ENCODE data around the gene ANXA1. TPM values are rescaled to one million over a fixed set of nuclear protein-coding genes. Genes with fewer than 3 reads are reported as not detected.

ANXA1 gene
- total RNA-seq, 1 donor from 2014 or later = 90.8 TPM

DNA sequence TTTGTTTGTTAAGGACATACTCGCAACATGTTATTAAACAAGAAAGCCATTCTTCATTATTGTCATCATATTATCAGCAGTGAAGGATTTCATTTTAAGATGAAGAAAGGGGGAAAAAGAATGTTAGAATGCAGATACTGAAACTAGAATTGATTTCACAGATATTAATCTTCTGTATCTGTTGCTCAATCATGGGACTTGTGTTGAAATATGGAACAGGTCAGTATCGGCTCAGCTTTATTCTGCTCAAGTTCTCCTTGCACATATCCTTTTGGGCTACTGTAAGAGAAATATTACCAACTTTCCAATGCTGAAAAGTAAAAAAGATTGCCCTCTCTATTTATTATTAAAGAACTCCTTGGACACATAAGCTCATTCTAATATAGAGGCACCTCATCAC is 13.8 kb upstream of the ANXA1 start:
- Histone ChIP-seq H3K27me3 (ENCODE audit: control insufficient read depth in 3 of 3, insufficient read depth in 3 of 3, low read length in 3 of 3) (no peaks in the 10 kb centered on the region), H3K27ac (ENCODE audit: low read depth, low read length) (no peak overlapping the region), H3K9ac (ENCODE audit: low read depth in 1 of 3, low read length in 3 of 3) (no peak overlapping the region), H3K36me3 (ENCODE audit: control insufficient read depth in 3 of 3, insufficient read depth in 3 of 3, low read length in 3 of 3) (no peaks in the 10 kb centered on the region), H3K9me3 (ENCODE audit: control insufficient read depth in 3 of 3, low read length in 3 of 3) (no peaks in the 10 kb centered on the region), H3K4me3 (ENCODE audit: low read length in 3 of 3) (no peak overlapping the region), H3K4me1 (ENCODE audit: control insufficient read depth in 3 of 3, insufficient read depth in 3 of 3, low read length in 3 of 3) (peaks cover 2 to 7% (median 5%) of the 10 kb centered on the region in 3 donors)

- Histone ChIP-seq H3K36me3 (ENCODE audit: control insufficient read depth in 3 of 3, insufficient read depth in 3 of 3, low read length in 3 of 3) (no peaks in the 10 kb centered on the region), H3K9ac (ENCODE audit: low read depth in 1 of 3, low read length in 3 of 3) (no peak overlapping the region), H3K9me3 (ENCODE audit: control insufficient read depth in 3 of 3, low read length in 3 of 3) (no peaks in the 10 kb centered on the region), H3K4me3 (ENCODE audit: low read length in 3 of 3) (no peak overlapping the region), H3K4me1 (ENCODE audit: control insufficient read depth in 3 of 3, insufficient read depth in 3 of 3, low read length in 3 of 3) (peaks cover 2 to 5% (median 5%) of the 10 kb centered on the region in 3 donors), H3K27ac (ENCODE audit: low read depth, low read length) (no peak overlapping the region), H3K27me3 (ENCODE audit: control insufficient read depth in 3 of 3, insufficient read depth in 3 of 3, low read length in 3 of 3) (no peaks in the 10 kb centered on the region)
Measured at GRCh38 chr9:73138516-73138915, 13.1 kb upstream of the ANXA1 start.

- Histone ChIP-seq H3K4me1 (ENCODE audit: control insufficient read depth in 3 of 3, insufficient read depth in 3 of 3, low read length in 3 of 3) (peaks cover 2 to 9% (median 5%) of the 10 kb centered on the region in 3 donors), H3K27me3 (ENCODE audit: control insufficient read depth in 3 of 3, insufficient read depth in 3 of 3, low read length in 3 of 3) (no peaks in the 10 kb centered on the region), H3K27ac (ENCODE audit: low read depth, low read length) (no peak overlapping the region), H3K9ac (ENCODE audit: low read depth in 1 of 3, low read length in 3 of 3) (no peak overlapping the region), H3K36me3 (ENCODE audit: control insufficient read depth in 3 of 3, insufficient read depth in 3 of 3, low read length in 3 of 3) (no peaks in the 10 kb centered on the region), H3K9me3 (ENCODE audit: control insufficient read depth in 3 of 3, low read length in 3 of 3) (no peaks in the 10 kb centered on the region), H3K4me3 (ENCODE audit: low read length in 3 of 3) (no peak overlapping the region)
Measured at GRCh38 chr9:73141282-73141681, 10.4 kb upstream of the ANXA1 start.

DNA sequence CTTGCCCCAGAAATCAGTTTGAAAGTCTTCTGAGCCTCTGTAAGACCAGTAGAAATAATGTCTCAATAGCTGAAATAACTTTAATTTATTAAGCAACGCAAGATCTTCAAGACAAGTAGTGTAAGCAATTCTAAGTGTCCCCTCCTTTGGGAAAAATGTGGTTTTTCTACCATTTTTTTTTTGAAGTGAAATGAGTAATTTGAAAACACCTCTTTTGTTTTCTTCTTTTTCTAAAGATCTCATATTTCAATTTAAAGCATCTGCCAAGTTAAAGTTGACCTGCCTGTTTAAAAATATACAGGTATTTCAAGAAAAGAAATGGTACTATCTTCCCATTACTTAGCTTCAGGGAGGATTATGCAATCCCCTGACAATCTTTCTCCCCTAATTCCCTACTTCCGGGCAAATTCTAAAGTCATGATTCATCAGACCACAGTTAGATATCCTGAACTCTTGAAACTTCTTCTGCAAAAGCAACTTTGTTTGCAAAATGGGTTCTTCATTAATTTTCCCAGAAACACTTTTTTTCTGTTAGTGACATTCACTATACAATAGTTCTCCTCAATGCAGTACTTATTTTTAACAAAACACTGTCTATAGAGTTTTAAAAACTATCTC is 7.8 kb upstream of the ANXA1 start:
- no peaks in the 10 kb centered on the region for H3K27me3 ChIP-seq (ENCODE audit: control insufficient read depth in 3 of 3, insufficient read depth in 3 of 3, low read length in 3 of 3)
- H3K36me3 ChIP-seq (ENCODE audit: control insufficient read depth in 3 of 3, insufficient read depth in 3 of 3, low read length in 3 of 3) = no peaks in the 10 kb centered on the region
- peaks cover 0 to 11% (median 0%) of the 10 kb centered on the region in 3 donors for H3K4me1 ChIP-seq (ENCODE audit: control insufficient read depth in 3 of 3, insufficient read depth in 3 of 3, low read length in 3 of 3)
- H3K9ac ChIP-seq (ENCODE audit: low read depth in 1 of 3, low read length in 3 of 3) = no peak overlapping the region
- H3K9me3 ChIP-seq (ENCODE audit: control insufficient read depth in 3 of 3, low read length in 3 of 3) = no peaks in the 10 kb centered on the region
- peak overlapping the region; percentile 27 for H3K27ac ChIP-seq (ENCODE audit: low read depth, low read length)
- no peak overlapping the region for H3K4me3 ChIP-seq (ENCODE audit: low read length in 3 of 3)

- H3K4me3 ChIP-seq (ENCODE audit: low read length in 3 of 3) = no peak overlapping the region
- no peaks in the 10 kb centered on the region for H3K9me3 ChIP-seq (ENCODE audit: control insufficient read depth in 3 of 3, low read length in 3 of 3)
- no peaks in the 10 kb centered on the region for H3K36me3 ChIP-seq (ENCODE audit: control insufficient read depth in 3 of 3, insufficient read depth in 3 of 3, low read length in 3 of 3)
- peaks cover 0 to 26% (median 4%) of the 10 kb centered on the region in 3 donors for H3K4me1 ChIP-seq (ENCODE audit: control insufficient read depth in 3 of 3, insufficient read depth in 3 of 3, low read length in 3 of 3)
- H3K27me3 ChIP-seq (ENCODE audit: control insufficient read depth in 3 of 3, insufficient read depth in 3 of 3, low read length in 3 of 3) = no peaks in the 10 kb centered on the region
- no peak overlapping the region for H3K9ac ChIP-seq (ENCODE audit: low read depth in 1 of 3, low read length in 3 of 3)
- no peak overlapping the region for H3K27ac ChIP-seq (ENCODE audit: low read depth, low read length)
Measured at GRCh38 chr9:73146111-73146815, 5.4 kb upstream of the ANXA1 start.

DNA sequence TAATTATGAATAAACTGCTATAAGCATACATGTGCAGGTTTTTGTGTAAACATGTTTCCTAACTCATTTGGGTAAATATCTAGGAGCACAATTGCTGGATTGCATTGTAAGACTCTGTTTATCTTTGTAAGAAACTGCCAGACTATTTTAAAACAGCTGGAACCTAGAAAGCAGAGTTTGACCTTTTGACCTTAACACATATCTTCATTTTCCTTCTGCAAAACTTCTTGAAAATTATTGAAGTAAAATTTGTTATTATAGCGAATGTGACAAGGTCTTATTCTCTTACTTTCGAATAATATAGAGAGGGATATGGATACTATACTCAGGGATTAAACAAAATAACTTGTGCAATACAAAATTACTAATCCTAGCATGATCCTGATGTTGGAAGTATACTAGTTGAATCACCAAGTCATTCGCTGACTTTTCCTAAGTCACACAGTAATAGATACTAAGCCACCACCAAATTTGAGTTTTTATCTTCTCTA is 3.2 kb upstream of the ANXA1 start:
- Histone ChIP-seq H3K9ac (ENCODE audit: low read depth in 1 of 3, low read length in 3 of 3) (no peak overlapping the region), H3K27ac (ENCODE audit: low read depth, low read length) (peak overlapping the region; percentile 36), H3K36me3 (ENCODE audit: control insufficient read depth in 3 of 3, insufficient read depth in 3 of 3, low read length in 3 of 3) (no peaks in the 10 kb centered on the region), H3K4me3 (ENCODE audit: low read length in 3 of 3) (no peak overlapping the region), H3K27me3 (ENCODE audit: control insufficient read depth in 3 of 3, insufficient read depth in 3 of 3, low read length in 3 of 3) (no peaks in the 10 kb centered on the region), H3K4me1 (ENCODE audit: control insufficient read depth in 3 of 3, insufficient read depth in 3 of 3, low read length in 3 of 3) (peaks cover 0 to 26% (median 4%) of the 10 kb centered on the region in 3 donors), H3K9me3 (ENCODE audit: control insufficient read depth in 3 of 3, low read length in 3 of 3) (no peaks in the 10 kb centered on the region)

DNA sequence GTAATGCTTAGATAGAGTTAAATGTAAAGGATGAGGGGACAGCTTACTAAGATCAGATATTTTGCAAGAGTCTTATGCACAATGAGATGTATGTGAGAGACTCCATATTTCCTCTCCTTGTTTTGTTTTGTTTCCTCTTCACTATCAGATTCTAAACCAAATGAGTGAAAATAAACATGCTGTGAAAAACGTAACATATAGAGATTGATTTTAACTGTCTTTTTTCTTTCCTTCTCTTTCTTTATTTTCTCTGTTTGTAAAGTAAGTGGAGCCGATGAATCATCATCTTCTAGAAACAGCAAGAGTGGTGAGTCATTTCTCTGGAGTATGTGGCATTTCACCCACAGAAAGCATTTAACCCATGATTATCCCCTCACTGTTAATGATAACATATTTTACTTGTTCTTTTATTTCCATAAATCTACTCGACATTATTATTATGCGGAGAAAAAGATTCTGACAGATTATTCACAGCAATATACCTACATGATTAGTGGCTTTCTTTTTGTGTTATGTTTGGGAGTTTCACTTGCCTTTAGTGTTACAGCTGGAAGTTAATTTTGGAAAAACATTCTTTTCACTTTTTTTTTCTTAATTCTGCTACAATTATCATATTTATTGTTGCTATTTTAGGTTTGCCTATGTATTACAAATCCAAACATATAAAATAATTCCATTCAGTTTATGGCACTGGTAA is 2.1 kb upstream of the ANXA1 start:
- peak overlapping the region; percentile 36 for H3K27ac ChIP-seq (ENCODE audit: low read depth, low read length)
- H3K36me3 ChIP-seq (ENCODE audit: control insufficient read depth in 3 of 3, insufficient read depth in 3 of 3, low read length in 3 of 3) = no peaks in the 10 kb centered on the region
- peaks cover 0 to 20% (median 4%) of the 10 kb centered on the region in 3 donors for H3K4me1 ChIP-seq (ENCODE audit: control insufficient read depth in 3 of 3, insufficient read depth in 3 of 3, low read length in 3 of 3)
- peak overlapping the region in 1 of 3 donors; percentile 26 for H3K4me3 ChIP-seq (ENCODE audit: low read length in 3 of 3)
- no peaks in the 10 kb centered on the region for H3K27me3 ChIP-seq (ENCODE audit: control insufficient read depth in 3 of 3, insufficient read depth in 3 of 3, low read length in 3 of 3)
- H3K9ac ChIP-seq (ENCODE audit: low read depth in 1 of 3, low read length in 3 of 3) = no peak overlapping the region
- H3K9me3 ChIP-seq (ENCODE audit: control insufficient read depth in 3 of 3, low read length in 3 of 3) = no peaks in the 10 kb centered on the region

DNA sequence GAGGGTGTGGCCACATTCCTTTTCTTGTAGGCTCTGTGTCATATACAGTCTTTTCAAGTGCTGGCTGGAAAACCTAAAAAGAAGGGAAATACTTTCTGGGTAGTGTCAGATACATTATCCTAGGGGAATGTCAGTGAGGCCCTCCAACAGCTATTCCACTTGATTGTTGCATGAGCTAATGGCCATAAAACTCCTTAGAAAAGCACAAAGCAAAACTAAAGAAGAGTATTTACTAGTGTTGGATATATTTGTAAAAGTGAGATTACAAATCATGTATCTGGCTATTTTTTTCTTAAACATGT is 829 bp downstream of the ANXA1 start:
- Histone ChIP-seq H3K27ac (ENCODE audit: low read depth, low read length) (peak overlapping the region; percentile 63), H3K9ac (ENCODE audit: low read depth in 1 of 3, low read length in 3 of 3) (peak overlapping the region; percentile 0 to 79 (median 57)), H3K27me3 (ENCODE audit: control insufficient read depth in 3 of 3, insufficient read depth in 3 of 3, low read length in 3 of 3) (no peaks in the 10 kb centered on the region), H3K9me3 (ENCODE audit: control insufficient read depth in 3 of 3, low read length in 3 of 3) (no peaks in the 10 kb centered on the region), H3K4me3 (ENCODE audit: low read length in 3 of 3) (peak overlapping the region in 2 of 3 donors; percentile 21 to 73), H3K4me1 (ENCODE audit: control insufficient read depth in 3 of 3, insufficient read depth in 3 of 3, low read length in 3 of 3) (peaks cover 2 to 30% (median 4%) of the 10 kb centered on the region in 3 donors), H3K36me3 (ENCODE audit: control insufficient read depth in 3 of 3, insufficient read depth in 3 of 3, low read length in 3 of 3) (peaks cover 0 to 3% (median 0%) of the 10 kb centered on the region in 3 donors)

DNA sequence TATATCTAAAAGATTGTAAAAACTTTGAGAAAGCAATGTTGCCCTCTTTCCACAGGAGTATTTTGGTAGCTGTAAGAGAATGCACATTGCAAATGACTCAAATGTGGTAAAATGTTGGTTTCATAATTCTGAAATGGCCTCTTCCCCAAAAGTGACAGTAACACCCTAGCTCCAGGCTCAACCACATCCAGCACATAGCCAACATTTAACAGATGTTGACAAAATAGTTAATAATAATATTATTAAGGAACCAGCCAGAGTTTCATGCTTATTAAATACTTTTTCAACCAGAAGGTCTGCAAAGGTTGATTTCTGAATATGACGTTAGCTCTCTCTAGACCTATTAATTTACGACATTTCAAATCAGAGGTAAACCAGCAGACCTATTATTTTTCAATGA is 1.3 kb downstream of the ANXA1 start:
- H3K27ac ChIP-seq (ENCODE audit: low read depth, low read length) = peak overlapping the region; percentile 63

GRCh38 chr9:73153793-73154227 is 2.1 kb downstream of the ANXA1 start:
- H3K9me3 ChIP-seq (ENCODE audit: control insufficient read depth in 3 of 3, low read length in 3 of 3) = no peaks in the 10 kb centered on the region
- peaks cover 2 to 34% (median 4%) of the 10 kb centered on the region in 3 donors for H3K4me1 ChIP-seq (ENCODE audit: control insufficient read depth in 3 of 3, insufficient read depth in 3 of 3, low read length in 3 of 3)
- H3K36me3 ChIP-seq (ENCODE audit: control insufficient read depth in 3 of 3, insufficient read depth in 3 of 3, low read length in 3 of 3) = peaks cover 0 to 4% (median 3%) of the 10 kb centered on the region in 3 donors
- H3K27ac ChIP-seq (ENCODE audit: low read depth, low read length) = peak overlapping the region; percentile 63
- peak overlapping the region; percentile 2 to 73 (median 32) for H3K4me3 ChIP-seq (ENCODE audit: low read length in 3 of 3)
- H3K27me3 ChIP-seq (ENCODE audit: control insufficient read depth in 3 of 3, insufficient read depth in 3 of 3, low read length in 3 of 3) = no peaks in the 10 kb centered on the region
- peak overlapping the region in 1 of 3 donors; percentile 5 for H3K9ac ChIP-seq (ENCODE audit: low read depth in 1 of 3, low read length in 3 of 3)

More for the DNA sequence above, 1.3 kb downstream of the ANXA1 start:
- Histone ChIP-seq H3K27me3 (ENCODE audit: control insufficient read depth in 3 of 3, insufficient read depth in 3 of 3, low read length in 3 of 3) (no peaks in the 10 kb centered on the region), H3K9ac (ENCODE audit: low read depth in 1 of 3, low read length in 3 of 3) (peak overlapping the region in 2 of 3 donors; percentile 57 to 79), H3K4me1 (ENCODE audit: control insufficient read depth in 3 of 3, insufficient read depth in 3 of 3, low read length in 3 of 3) (peaks cover 2 to 34% (median 4%) of the 10 kb centered on the region in 3 donors), H3K4me3 (ENCODE audit: low read length in 3 of 3) (peak overlapping the region; percentile 2 to 73 (median 17)), H3K9me3 (ENCODE audit: control insufficient read depth in 3 of 3, low read length in 3 of 3) (no peaks in the 10 kb centered on the region), H3K36me3 (ENCODE audit: control insufficient read depth in 3 of 3, insufficient read depth in 3 of 3, low read length in 3 of 3) (peaks cover 0 to 3% (median 0%) of the 10 kb centered on the region in 3 donors)

All from skeletal muscle tissue (tissue), 4 donors.